Trophoblast cell (in vitro differentiated cells and primary cell): ENCODE results near the gene PHTF1.
"Not testable (repeated sequence)": the region's sequence is repeated elsewhere in the genome, so short reads cannot be mapped to it uniquely, and the experiment has no call there.

Experiments used
- DNase-seq, 2 donors: peaks; one replicate each; pipeline ENCODE4 v3.0.0-alpha.2; 2016
- H2AFZ ChIP-seq: 2 replicates; pipeline ENCODE4 v1.6.1; 2013; ENCODE audit warnings: low read length, moderate library complexity, mild to moderate bottlenecking; ENCODE audit not compliant: insufficient read depth, poor library complexity
- H2AK5ac ChIP-seq: 2 replicates; pipeline ENCODE4 v1.6.1; 2013; ENCODE audit warnings: mild to moderate bottlenecking, low read length
- H2BK120ac ChIP-seq: 2 replicates; pipeline ENCODE4 v1.6.1; 2013; ENCODE audit warnings: low read length, mild to moderate bottlenecking, moderate library complexity; ENCODE audit not compliant: insufficient read depth, poor library complexity
- H2BK12ac ChIP-seq: 2 replicates; pipeline ENCODE4 v1.6.1; 2013; ENCODE audit warnings: mild to moderate bottlenecking, low read length, moderate library complexity
- H2BK5ac ChIP-seq: 2 replicates; pipeline ENCODE4 v1.6.1; 2013; ENCODE audit warnings: low read length, low read depth, moderate library complexity, mild to moderate bottlenecking; ENCODE audit not compliant: poor library complexity
- H3K14ac ChIP-seq: 2 replicates; pipeline ENCODE4 v1.6.1; 2013; ENCODE audit warnings: mild to moderate bottlenecking, low read length
- H3K18ac ChIP-seq: 2 replicates; pipeline ENCODE4 v1.6.1; 2013; ENCODE audit warnings: mild to moderate bottlenecking, low read length
- H3K23ac ChIP-seq: 2 replicates; pipeline ENCODE4 v1.6.1; 2013; ENCODE audit warnings: low read length
- H3K27ac ChIP-seq: 2 replicates; pipeline ENCODE4 v1.5.1; 2013; ENCODE audit warnings: low read depth, mild to moderate bottlenecking, inconsistent platforms, low read length, moderate library complexity
- H3K27me3 ChIP-seq: 2 replicates; pipeline ENCODE4 v1.6.1; 2013; ENCODE audit warnings: inconsistent platforms, mild to moderate bottlenecking, low read length, moderate library complexity; ENCODE audit not compliant: insufficient read depth
- H3K36me3 ChIP-seq, 2 experiments: 1 replicate in 1 of 2; 2 replicates in 1 of 2; pipeline ENCODE4 v1.6.1; 2013; ENCODE audit warnings: low read length in 2 of 2, mild to moderate bottlenecking in 2 of 2, moderate library complexity in 1 of 2; ENCODE audit not compliant: insufficient read depth in 2 of 2, control insufficient read depth in 1 of 2
- H3K4ac ChIP-seq: 2 replicates; pipeline ENCODE4 v1.6.1; 2013; ENCODE audit warnings: low read depth, mild to moderate bottlenecking, low read length, moderate library complexity
- H3K4me1 ChIP-seq, 2 experiments: 1 replicate in 1 of 2; 2 replicates in 1 of 2; pipeline ENCODE4 v1.6.1; 2013; ENCODE audit warnings: low read length in 2 of 2, mild to moderate bottlenecking in 2 of 2, moderate library complexity in 1 of 2; ENCODE audit not compliant: insufficient read depth in 2 of 2, control insufficient read depth in 1 of 2
- H3K4me2 ChIP-seq: 2 replicates; pipeline ENCODE4 v1.6.1; 2013; ENCODE audit warnings: inconsistent platforms, mild to moderate bottlenecking, low read length, moderate library complexity
- H3K4me3 ChIP-seq: 2 replicates; pipeline ENCODE4 v1.5.1; 2013; ENCODE audit warnings: mild to moderate bottlenecking, low read depth, low read length, inconsistent platforms
- H3K79me1 ChIP-seq: one replicate; pipeline ENCODE4 v1.6.1; 2013; ENCODE audit warnings: low read length
- H3K79me2 ChIP-seq: 2 replicates; pipeline ENCODE4 v1.6.1; 2013; ENCODE audit warnings: low read length, mild to moderate bottlenecking; ENCODE audit not compliant: control insufficient read depth, insufficient read depth, poor library complexity
- H3K9ac ChIP-seq: 2 replicates; pipeline ENCODE4 v1.6.1; 2013; ENCODE audit warnings: mild to moderate bottlenecking, low read length
- H3K9me3 ChIP-seq: 2 replicates; pipeline ENCODE4 v1.6.1; 2013; ENCODE audit warnings: low read depth, mild to moderate bottlenecking, control low read depth, inconsistent platforms, low read length; ENCODE audit not compliant: insufficient read depth
- H4K12ac ChIP-seq: 2 replicates; pipeline ENCODE4 v1.6.1; 2013; ENCODE audit warnings: low read depth, mild to moderate bottlenecking, low read length, moderate library complexity
- H4K8ac ChIP-seq: 2 replicates; pipeline ENCODE4 v1.6.1; 2013; ENCODE audit warnings: low read depth, mild to moderate bottlenecking, low read length, moderate library complexity
- H4K91ac ChIP-seq: one replicate; pipeline ENCODE4 v1.6.1; 2013; ENCODE audit warnings: low read depth, mild to moderate bottlenecking, low read length, moderate library complexity
- WGBS: extraction: QIAGEN DNeasy Blood & Tissue Kit; methylation state at CpG from one replicate; pipeline ENCODE4 v1.1.7; 2013; ENCODE audit warnings: missing lambda C conversion rate; ENCODE audit not compliant: insufficient read length, insufficient coverage; ENCODE audit errors: extremely low coverage; 5-methylcytosine and 5-hydroxymethylcytosine counted together

The PHTF1 gene

DNA sequence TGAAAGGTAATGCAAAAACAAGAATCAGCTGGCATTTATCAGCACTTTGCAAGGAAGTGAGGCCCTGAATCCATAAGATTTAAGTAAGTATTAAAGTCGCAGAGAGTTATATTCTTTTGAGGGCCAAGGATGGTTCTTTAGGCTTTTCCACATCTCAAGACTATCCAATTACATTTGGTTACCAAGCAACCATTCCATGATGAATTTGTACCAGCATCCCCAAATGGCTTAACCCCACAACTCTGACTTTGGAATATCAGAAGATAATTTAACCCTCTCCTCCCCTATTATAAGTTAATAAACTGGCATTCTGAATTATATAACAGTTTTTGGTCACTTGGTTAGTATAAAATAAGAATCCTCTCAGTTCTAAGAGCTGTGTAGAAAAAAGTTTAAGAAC is 2.8 kb downstream of the PHTF1 start:
- Histone ChIP-seq H2AFZ (no peak overlapping the region), H3K4ac (no peak overlapping the region), H4K8ac (no peak overlapping the region), H3K27me3 (no peaks in the 10 kb centered on the region), H3K18ac (no peak overlapping the region), H4K12ac (no peak overlapping the region), H3K4me2 (no peak overlapping the region), H3K4me3 (no peak overlapping the region), H2BK120ac (no peak overlapping the region), H3K36me3 (peaks cover 5 to 12% of the 10 kb centered on the region in 2 experiments), H4K91ac (no peak overlapping the region), H3K79me1 (peaks cover 16% of the 10 kb centered on the region), H3K9me3 (no peaks in the 10 kb centered on the region), H2BK5ac (no peak overlapping the region), H3K9ac (no peak overlapping the region), H3K79me2 (peaks cover 8% of the 10 kb centered on the region), H3K14ac (no peak overlapping the region), H3K23ac (no peak overlapping the region), H2AK5ac (no peak overlapping the region), H3K4me1 (peaks cover 0 to 2% of the 10 kb centered on the region in 2 experiments), H3K27ac (no peak overlapping the region), H2BK12ac (no peak overlapping the region)
- DNase-seq = no peak
- WGBS = no CpG with 5 or more reads among the region's 1 CpG

DNA sequence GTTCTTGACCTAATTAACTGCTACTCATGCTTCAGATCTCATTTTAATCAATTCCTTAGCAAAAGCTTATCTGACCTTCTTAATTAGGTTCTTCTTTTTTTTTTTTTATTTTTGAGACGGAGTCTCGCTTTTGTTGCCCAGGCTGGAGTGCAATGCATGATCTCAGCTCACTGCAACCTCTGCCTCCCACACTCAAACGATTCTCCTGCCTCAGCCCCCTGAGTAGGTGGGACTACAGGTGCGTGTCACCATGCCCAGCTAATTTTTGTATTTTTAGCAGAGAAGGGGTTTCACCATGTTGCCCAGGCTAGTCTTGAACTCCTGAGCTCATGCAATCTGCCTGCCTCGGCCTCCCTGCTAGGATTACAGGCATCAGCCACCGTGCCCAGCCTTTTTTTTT is 6.0 kb downstream of the PHTF1 start:
- not testable (repeated sequence) for H4K8ac ChIP-seq, H3K4ac ChIP-seq, H3K14ac ChIP-seq, H3K79me1 ChIP-seq, H3K27me3 ChIP-seq, H2AFZ ChIP-seq, H3K4me3 ChIP-seq, H3K9me3 ChIP-seq, H4K91ac ChIP-seq, H3K9ac ChIP-seq, DNase-seq, H3K4me2 ChIP-seq, H3K27ac ChIP-seq, H3K4me1 ChIP-seq, H3K23ac ChIP-seq, H2BK120ac ChIP-seq, H3K18ac ChIP-seq, H2BK12ac ChIP-seq, H2BK5ac ChIP-seq, H4K12ac ChIP-seq, H2AK5ac ChIP-seq, H3K79me2 ChIP-seq
- no CpG with 5 or more reads among the region's 6 CpGs for WGBS
- peaks cover 7 to 13% of the 10 kb centered on the region in 2 experiments for H3K36me3 ChIP-seq

GRCh38 chr1:113751516-113751915 is 7.8 kb downstream of the PHTF1 start:
- Histone ChIP-seq H3K4me2 (no peak overlapping the region), H2BK5ac (no peak overlapping the region), H3K27me3 (no peaks in the 10 kb centered on the region), H3K23ac (no peak overlapping the region), H2AFZ (no peak overlapping the region), H4K8ac (no peak overlapping the region), H3K18ac (no peak overlapping the region), H3K36me3 (peaks cover 7 to 15% of the 10 kb centered on the region in 2 experiments), H2BK120ac (no peak overlapping the region), H4K91ac (no peak overlapping the region), H3K79me2 (no peaks in the 10 kb centered on the region), H2AK5ac (no peak overlapping the region), H2BK12ac (no peak overlapping the region), H3K79me1 (no peaks in the 10 kb centered on the region), H3K9ac (no peak overlapping the region), H3K4me1 (no peaks in the 10 kb centered on the region), H4K12ac (no peak overlapping the region), H3K14ac (no peak overlapping the region), H3K4me3 (no peak overlapping the region), H3K9me3 (no peaks in the 10 kb centered on the region), H3K27ac (no peak overlapping the region), H3K4ac (no peak overlapping the region)
- no CpG with 5 or more reads among the region's 1 CpG for WGBS
- DNase-seq = no peak

DNA sequence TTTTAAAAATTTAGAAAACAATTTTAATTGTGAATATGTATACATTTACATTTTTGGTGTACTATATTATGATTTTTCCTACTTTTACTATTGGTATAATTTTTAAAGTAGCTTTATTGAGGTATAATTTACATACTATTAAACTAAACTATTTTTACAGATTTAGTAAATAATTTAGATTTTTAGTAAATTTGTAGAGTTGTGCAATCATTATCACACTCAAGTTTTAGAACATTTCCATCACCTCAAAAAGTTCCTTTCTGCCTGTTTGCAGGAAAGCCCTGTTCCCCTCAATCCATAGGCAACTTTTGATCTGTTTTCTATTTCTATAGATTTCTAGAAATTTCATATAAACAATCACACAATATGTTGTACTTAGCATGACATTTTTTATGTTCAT is 8.2 kb downstream of the PHTF1 start:
- Histone ChIP-seq H3K9ac (no peak overlapping the region), H3K9me3 (no peaks in the 10 kb centered on the region), H2BK12ac (no peak overlapping the region), H2AK5ac (no peak overlapping the region), H2BK120ac (no peak overlapping the region), H3K79me2 (no peaks in the 10 kb centered on the region), H3K23ac (no peak overlapping the region), H3K14ac (no peak overlapping the region), H4K8ac (no peak overlapping the region), H3K4me1 (no peaks in the 10 kb centered on the region), H3K27ac (no peak overlapping the region), H3K79me1 (no peaks in the 10 kb centered on the region), H3K36me3 (peaks cover 8 to 15% of the 10 kb centered on the region in 2 experiments), H2BK5ac (no peak overlapping the region), H2AFZ (no peak overlapping the region), H4K12ac (no peak overlapping the region), H3K27me3 (no peaks in the 10 kb centered on the region), H3K4me2 (no peak overlapping the region), H4K91ac (no peak overlapping the region), H3K18ac (no peak overlapping the region), H3K4ac (no peak overlapping the region), H3K4me3 (no peak overlapping the region)
- DNase-seq = no peak
